HCT116 (cell line): ENCODE results near the gene FMNL1. TPM values are rescaled to one million over a fixed set of nuclear protein-coding genes. Genes with fewer than 3 reads are reported as not detected.

Source experiments
- ATAC-seq: fragments of 200-7000 bp; cut with Tn5 transposase; 2 replicates; pipeline ENCODE4 v1.9.1; 2020; ENCODE audit warnings: mild to moderate bottlenecking, moderate library complexity
- BruUV-seq: library from RNA; stranded (reverse); fragments of 400-500 nt; replicated peaks from 2 replicates; lab custom pipeline; 2021; lab: Mats Ljungman, UMichigan
- CTCF ChIA-PET: fragments of 300-600 bp; sonication (Branson Sonifier 250); formaldehyde crosslinking; loops from one replicate; lab custom pipeline; 2021; ENCODE audit warnings: antibody characterized with exemption; lab: Charles Lee
- POLR2A ChIA-PET: fragments of 300-600, 350-600 bp; sonication (Branson Sonifier 250); formaldehyde crosslinking; loops from one replicate; lab custom pipeline; 2021; ENCODE audit warnings: antibody characterized with exemption; lab: Charles Lee
- RAD21 ChIA-PET, 2 experiments: fragments of 300-600 bp; sonication (Branson Sonifier 250); formaldehyde crosslinking; loops; one replicate each; lab custom pipeline; 2023; ENCODE audit warnings: low total read pairs in 2 of 2; ENCODE audit not compliant: uncharacterized antibody in 2 of 2, unreplicated experiment in 2 of 2, low non-redundant PET in 1 of 2; lab: Charles Lee
- DNase-seq: peaks from one replicate; pipeline ENCODE4 v3.0.0-alpha.2; 2010; ENCODE audit warnings: low read depth, low spot score
- H2AFZ ChIP-seq: fragments of 200-600 bp; shearing (Covaris generic), sonication (generic); 2 replicates; pipeline ENCODE4 v1.6.1; 2017; ENCODE audit warnings: low read depth, mixed run types, mixed read lengths, antibody characterized with exemption, low read length; ENCODE audit not compliant: poor library complexity, severe bottlenecking
- H3K27ac ChIP-seq: 2 replicates; pipeline ENCODE4 v1.5.1; 2012; ENCODE audit warnings: low read depth, low read length
- H3K27me3 ChIP-seq: fragments of 200-600 bp; sonication (generic); 2 replicates; pipeline ENCODE4 v1.6.1; 2016; ENCODE audit warnings: mixed run types, low read length, mixed read lengths; ENCODE audit not compliant: insufficient read depth
- H3K36me3 ChIP-seq, 2 experiments: fragments of 200-500 bp in 1 of 2; fragments of 200-600 bp in 1 of 2; sonication (Bioruptor generic) in 1 of 2; sonication (generic) in 1 of 2; 2 replicates each; pipeline versions ENCODE4 v1.5.1 to v1.6.1; 2014 to 2016; ENCODE audit warnings: low read length in 2 of 2, inconsistent platforms in 1 of 2, mixed read lengths in 1 of 2, mixed run types in 1 of 2; ENCODE audit not compliant: insufficient read depth in 2 of 2, control insufficient read depth in 1 of 2
- H3K4me1 ChIP-seq, 2 experiments: fragments of 200-600 bp in 1 of 2; sonication (generic) in 1 of 2; 2 replicates each; pipeline versions ENCODE4 v1.5.1 to v1.6.1; 2012 to 2017; ENCODE audit warnings: low read length in 2 of 2, inconsistent platforms in 1 of 2, mild to moderate bottlenecking in 1 of 2, mixed read lengths in 1 of 2, mixed run types in 1 of 2, moderate library complexity in 1 of 2; ENCODE audit not compliant: insufficient read depth in 2 of 2, control insufficient read depth in 1 of 2
- H3K4me2 ChIP-seq: fragments of 200-600 bp; sonication (generic); 2 replicates; pipeline ENCODE4 v1.6.1; 2017; ENCODE audit warnings: mixed run types, low read length, mixed read lengths
- H3K4me3 ChIP-seq, 2 experiments: fragments of 200-600 bp in 1 of 2; sonication (generic) in 1 of 2; replicated peaks in 1 of 2; 2 replicates each; pipeline ENCODE4 v1.5.1; 2011 to 2016; ENCODE audit warnings: low read length in 2 of 2, control low read depth in 1 of 2, low read depth in 1 of 2, mild to moderate bottlenecking in 1 of 2, mixed read lengths in 1 of 2, mixed run types in 1 of 2
- H3K79me2 ChIP-seq: fragments of 200-600 bp; sonication (generic); 2 replicates; pipeline ENCODE4 v1.6.1; 2017; ENCODE audit warnings: mild to moderate bottlenecking, mixed run types, low read length, moderate library complexity, mixed read lengths; ENCODE audit not compliant: insufficient read depth
- H3K9ac ChIP-seq: fragments of 200-600 bp; sonication (generic); 2 replicates; pipeline ENCODE4 v1.6.1; 2016; ENCODE audit warnings: low read length, mixed read lengths
- H3K9me2 ChIP-seq: fragments of 200-600 bp; sonication (generic), shearing (Covaris generic); 2 replicates; pipeline ENCODE4 v1.6.1; 2017; ENCODE audit warnings: mixed run types, mild to moderate bottlenecking, moderate library complexity; ENCODE audit not compliant: insufficient read depth
- H3K9me3 ChIP-seq, 2 experiments: fragments of 200-500 bp in 1 of 2; fragments of 200-600 bp in 1 of 2; sonication (Bioruptor generic) in 1 of 2; sonication (generic) in 1 of 2; 2 replicates each; pipeline ENCODE4 v1.6.1; 2014 to 2017; ENCODE audit warnings: low read length in 2 of 2, mixed read lengths in 2 of 2, inconsistent platforms in 1 of 2, low read depth in 1 of 2, mild to moderate bottlenecking in 1 of 2, mixed run types in 1 of 2, moderate library complexity in 1 of 2; ENCODE audit not compliant: control insufficient read depth in 1 of 2, insufficient read depth in 1 of 2
- H4K20me1 ChIP-seq: fragments of 200-600 bp; sonication (generic), shearing (Covaris generic); 2 replicates; pipeline ENCODE4 v1.6.1; 2017; ENCODE audit warnings: mixed run types, mild to moderate bottlenecking, moderate library complexity; ENCODE audit not compliant: insufficient read depth
- CBX3 ChIP-seq: IDR thresholded peaks from 2 replicates; pipeline ENCODE4 v1.6.1; 2012; ENCODE audit warnings: low read depth
- POLR2AphosphoS5 ChIP-seq: IDR thresholded peaks from 2 replicates; pipeline ENCODE4 v1.6.1; 2011; ENCODE audit warnings: mild to moderate bottlenecking, low read depth, low read length, moderate library complexity
- SIN3A ChIP-seq: IDR thresholded peaks from 2 replicates; pipeline ENCODE4 v1.6.1; 2012; ENCODE audit warnings: low read depth
- SP1 ChIP-seq: IDR thresholded peaks from 2 replicates; pipeline ENCODE4 v1.6.1; 2012; ENCODE audit warnings: low read depth
- TCF7L2 ChIP-seq: IDR thresholded peaks from 2 replicates; pipeline ENCODE4 v1.7.0; 2011; ENCODE audit warnings: borderline replicate concordance, inconsistent platforms; ENCODE audit not compliant: insufficient read depth, insufficient read length; ENCODE audit errors: extremely low read depth
- YY1 ChIP-seq: IDR thresholded peaks from 2 replicates; pipeline ENCODE4 v1.6.1; 2011; ENCODE audit warnings: low read length, low read depth, moderate library complexity, mild to moderate bottlenecking; ENCODE audit not compliant: insufficient replicate concordance; ENCODE audit errors: extremely low read depth
- ZFX ChIP-seq: fragments of 450-650 bp; IDR thresholded peaks from 2 replicates; pipeline ENCODE4 v1.6.1; 2017
- ZNF274 ChIP-seq: fragments of 200-500 bp; sonication (Bioruptor generic); IDR thresholded peaks from 2 replicates; pipeline ENCODE4 v1.6.1; 2014; ENCODE audit warnings: mild to moderate bottlenecking, low read depth, low read length, inconsistent platforms
- intact Hi-C: fragments of 100-400 bp; cut with micrococcal nuclease; formaldehyde crosslinking; loops from 2 replicates; pipeline ENCODE4 v1.10.0; 2022
- total RNA-seq: library from RNA; stranded (reverse); gene quantifications from one replicate; pipeline ENCODE4 v1.2.1, GENCODE V29; 2021; ENCODE audit not compliant: unreplicated experiment
- TF ChIP-seq, protein P1 (sequence below): IDR thresholded peaks from 2 replicates; pipeline ENCODE4 v1.6.1; 2012; ENCODE audit warnings: low read depth
- TF ChIP-seq, protein P2 (sequence below), 3 experiments: fragments of 200-600 bp in 1 of 3; sonication (generic) in 1 of 3; IDR thresholded peaks in 2 of 3; conservative IDR thresholded peaks in 1 of 3; 2 replicates each; pipeline ENCODE4 v1.5.1; 2012 to 2017; ENCODE audit warnings: low read depth in 2 of 3, low read length in 2 of 3, antibody characterized with exemption in 1 of 3, borderline replicate concordance in 1 of 3, control low read depth in 1 of 3, mild to moderate bottlenecking in 1 of 3, mixed read lengths in 1 of 3, mixed run types in 1 of 3, moderate library complexity in 1 of 3; ENCODE audit not compliant: insufficient read depth in 1 of 3

FMNL1 gene
- total RNA-seq, 1 experiment from 2014 or later: 8.2 TPM

GRCh38 chr17:45290269-45290765, 68.6 kb downstream of the FMNL1 start:
- H3K4me3 ChIP-seq: no peak overlapping the region
- no peak overlapping the region for H3K27ac ChIP-seq
- H3K4me1 ChIP-seq: peaks cover 25 to 29% of the 10 kb centered on the region in 2 experiments
- no peak overlapping the region for H2AFZ ChIP-seq
- peaks cover 23 to 45% of the 10 kb centered on the region in 2 experiments; a peak in 3 of 4 replicates for H3K36me3 ChIP-seq
- BruUV-seq: no TSS peak
- H3K9ac ChIP-seq: no peak overlapping the region
- RAD21 ChIA-PET: no interaction called here
- DNase-seq (no peak), ATAC-seq (no peak)
- TF ChIP-seq, protein P1, sequence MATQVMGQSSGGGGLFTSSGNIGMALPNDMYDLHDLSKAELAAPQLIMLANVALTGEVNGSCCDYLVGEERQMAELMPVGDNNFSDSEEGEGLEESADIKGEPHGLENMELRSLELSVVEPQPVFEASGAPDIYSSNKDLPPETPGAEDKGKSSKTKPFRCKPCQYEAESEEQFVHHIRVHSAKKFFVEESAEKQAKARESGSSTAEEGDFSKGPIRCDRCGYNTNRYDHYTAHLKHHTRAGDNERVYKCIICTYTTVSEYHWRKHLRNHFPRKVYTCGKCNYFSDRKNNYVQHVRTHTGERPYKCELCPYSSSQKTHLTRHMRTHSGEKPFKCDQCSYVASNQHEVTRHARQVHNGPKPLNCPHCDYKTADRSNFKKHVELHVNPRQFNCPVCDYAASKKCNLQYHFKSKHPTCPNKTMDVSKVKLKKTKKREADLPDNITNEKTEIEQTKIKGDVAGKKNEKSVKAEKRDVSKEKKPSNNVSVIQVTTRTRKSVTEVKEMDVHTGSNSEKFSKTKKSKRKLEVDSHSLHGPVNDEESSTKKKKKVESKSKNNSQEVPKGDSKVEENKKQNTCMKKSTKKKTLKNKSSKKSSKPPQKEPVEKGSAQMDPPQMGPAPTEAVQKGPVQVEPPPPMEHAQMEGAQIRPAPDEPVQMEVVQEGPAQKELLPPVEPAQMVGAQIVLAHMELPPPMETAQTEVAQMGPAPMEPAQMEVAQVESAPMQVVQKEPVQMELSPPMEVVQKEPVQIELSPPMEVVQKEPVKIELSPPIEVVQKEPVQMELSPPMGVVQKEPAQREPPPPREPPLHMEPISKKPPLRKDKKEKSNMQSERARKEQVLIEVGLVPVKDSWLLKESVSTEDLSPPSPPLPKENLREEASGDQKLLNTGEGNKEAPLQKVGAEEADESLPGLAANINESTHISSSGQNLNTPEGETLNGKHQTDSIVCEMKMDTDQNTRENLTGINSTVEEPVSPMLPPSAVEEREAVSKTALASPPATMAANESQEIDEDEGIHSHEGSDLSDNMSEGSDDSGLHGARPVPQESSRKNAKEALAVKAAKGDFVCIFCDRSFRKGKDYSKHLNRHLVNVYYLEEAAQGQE: no peak
- TF ChIP-seq ZFX: no peak
- TF ChIP-seq POLR2AphosphoS5: no peak
- no peak for TF ChIP-seq SIN3A
- TF ChIP-seq YY1: no peak
- TF ChIP-seq, protein P2, sequence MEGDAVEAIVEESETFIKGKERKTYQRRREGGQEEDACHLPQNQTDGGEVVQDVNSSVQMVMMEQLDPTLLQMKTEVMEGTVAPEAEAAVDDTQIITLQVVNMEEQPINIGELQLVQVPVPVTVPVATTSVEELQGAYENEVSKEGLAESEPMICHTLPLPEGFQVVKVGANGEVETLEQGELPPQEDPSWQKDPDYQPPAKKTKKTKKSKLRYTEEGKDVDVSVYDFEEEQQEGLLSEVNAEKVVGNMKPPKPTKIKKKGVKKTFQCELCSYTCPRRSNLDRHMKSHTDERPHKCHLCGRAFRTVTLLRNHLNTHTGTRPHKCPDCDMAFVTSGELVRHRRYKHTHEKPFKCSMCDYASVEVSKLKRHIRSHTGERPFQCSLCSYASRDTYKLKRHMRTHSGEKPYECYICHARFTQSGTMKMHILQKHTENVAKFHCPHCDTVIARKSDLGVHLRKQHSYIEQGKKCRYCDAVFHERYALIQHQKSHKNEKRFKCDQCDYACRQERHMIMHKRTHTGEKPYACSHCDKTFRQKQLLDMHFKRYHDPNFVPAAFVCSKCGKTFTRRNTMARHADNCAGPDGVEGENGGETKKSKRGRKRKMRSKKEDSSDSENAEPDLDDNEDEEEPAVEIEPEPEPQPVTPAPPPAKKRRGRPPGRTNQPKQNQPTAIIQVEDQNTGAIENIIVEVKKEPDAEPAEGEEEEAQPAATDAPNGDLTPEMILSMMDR (IDR thresholded peaks at IDR 0.05 in 2 of 3, conservative IDR thresholded peaks at IDR 0.05 in 1 of 3; ENCODE audit: borderline replicate concordance in 1 of 3, insufficient read depth in 1 of 3, low read depth in 2 of 3, low read length in 2 of 3): no peak
- TF ChIP-seq SP1: no peak
- TF ChIP-seq TCF7L2: no peak
- TF ChIP-seq ZNF274: no peak
- no peak for TF ChIP-seq CBX3
- peaks cover 66% of the 10 kb centered on the region for H3K79me2 ChIP-seq
- CTCF ChIA-PET: no interaction called here
- POLR2A ChIA-PET: no interaction called here
- no peak overlapping the region for H3K4me2 ChIP-seq
- intact Hi-C loops: no loop called here
- no peaks in the 10 kb centered on the region for H3K9me3 ChIP-seq
- no peaks in the 10 kb centered on the region for H3K9me2 ChIP-seq
- H4K20me1 ChIP-seq: peaks cover 20% of the 10 kb centered on the region; the same call in 1 of the 2 replicates
- H3K27me3 ChIP-seq: no peaks in the 10 kb centered on the region
